ENCODE measurements around the gene EPHA6.
"Not testable (repeated sequence)": the region's sequence is repeated elsewhere in the genome, so short reads cannot be mapped to it uniquely, and the experiment has no call there.

EPHA6 gene

DNA sequence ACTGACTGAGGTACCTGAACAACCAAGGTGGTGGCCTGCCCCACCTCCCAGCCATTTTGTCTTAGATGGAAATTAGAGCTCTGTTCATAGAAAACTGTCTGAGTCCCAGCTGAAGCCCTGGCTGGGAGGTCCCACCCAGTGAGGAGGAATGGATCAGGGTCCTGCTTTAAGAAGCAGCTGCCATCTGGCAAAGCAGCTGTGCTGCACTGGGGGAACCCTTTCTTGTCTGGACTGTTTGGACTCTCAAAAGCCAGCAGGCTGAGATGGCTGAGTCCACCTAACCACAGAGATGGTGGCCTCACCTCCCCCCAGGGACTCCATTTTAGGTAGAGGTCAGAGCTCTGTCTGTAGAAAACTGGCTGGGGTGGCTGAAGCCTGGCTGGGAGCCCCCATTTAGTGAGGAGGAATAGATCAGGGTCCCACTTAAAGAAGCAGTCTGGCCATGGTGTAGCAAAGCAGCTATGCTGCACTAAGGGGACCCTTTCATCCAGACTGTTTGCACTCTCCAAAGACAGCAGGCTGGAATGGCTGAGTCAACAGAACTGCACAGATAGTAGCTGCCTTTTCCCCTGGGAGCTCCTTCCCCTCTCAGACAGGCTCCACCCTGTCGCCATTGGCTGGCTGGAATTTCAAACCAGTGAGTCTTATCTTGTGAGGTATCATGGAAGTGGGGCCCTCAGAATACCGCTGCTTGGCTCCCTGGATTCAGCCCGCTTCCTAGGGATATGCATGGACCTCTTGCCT is 116.9 kb downstream of the EPHA6 start:
- DNase-seq = no peak

GRCh38 chr3:96942131-96942530 is 127.7 kb downstream of the EPHA6 start:
- not testable (repeated sequence) for DNase-seq

GRCh38 chr3:96958856-96959255 is 144.5 kb downstream of the EPHA6 start:
- no peak for DNase-seq

GRCh38 chr3:96959474-96959873 is 145.1 kb downstream of the EPHA6 start:
- no peak for DNase-seq

DNA sequence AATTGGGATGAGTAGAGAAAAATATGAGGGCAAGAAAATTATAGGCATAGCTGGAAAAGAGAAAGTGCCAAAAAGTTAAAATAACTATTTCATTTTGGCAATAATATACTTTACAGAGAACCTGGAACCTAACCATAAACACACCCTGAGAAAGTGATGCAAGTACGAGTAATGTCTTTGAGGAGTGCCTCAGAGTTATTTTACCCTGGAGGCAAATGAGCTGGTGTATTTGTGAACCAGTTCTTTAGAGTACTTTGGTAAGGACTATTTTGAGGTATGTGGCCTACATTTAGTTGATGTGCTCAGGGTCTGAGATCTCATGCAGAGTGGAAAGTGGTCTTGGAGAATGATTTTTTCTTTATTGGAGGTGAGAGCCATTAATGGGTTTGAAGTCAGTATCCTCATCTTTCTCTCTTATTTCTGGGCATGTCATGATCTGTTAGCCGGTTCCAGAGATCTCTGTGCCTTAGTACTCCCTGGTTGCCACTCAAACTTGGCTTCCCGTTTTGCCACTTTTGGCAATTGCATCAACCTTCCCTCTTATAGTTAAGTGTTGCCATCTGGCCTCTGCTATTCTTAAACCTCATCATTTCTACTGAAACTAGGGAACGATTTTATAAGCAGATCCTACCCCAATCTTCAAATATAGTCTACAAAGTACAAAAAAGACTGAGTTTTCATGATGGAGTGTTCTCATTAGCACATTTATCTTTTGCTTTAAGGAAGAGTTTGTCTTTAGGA is 145.7 kb downstream of the EPHA6 start:
- no peak for DNase-seq

- no peak for DNase-seq
These were observed 146.4 kb downstream of the EPHA6 start for GRCh38 chr3:96960661-96961330.

GRCh38 chr3:96961576-96961975 is 147.2 kb downstream of the EPHA6 start:
- no peak for DNase-seq

GRCh38 chr3:96966181-96966929 is 152.0 kb downstream of the EPHA6 start:
- DNase-seq = no peak

- no peak for DNase-seq
These were observed 155.8 kb downstream of the EPHA6 start for GRCh38 chr3:96970211-96970610.

GRCh38 chr3:96977671-96978070 is 163.3 kb downstream of the EPHA6 start:
- DNase-seq = no peak

DNA sequence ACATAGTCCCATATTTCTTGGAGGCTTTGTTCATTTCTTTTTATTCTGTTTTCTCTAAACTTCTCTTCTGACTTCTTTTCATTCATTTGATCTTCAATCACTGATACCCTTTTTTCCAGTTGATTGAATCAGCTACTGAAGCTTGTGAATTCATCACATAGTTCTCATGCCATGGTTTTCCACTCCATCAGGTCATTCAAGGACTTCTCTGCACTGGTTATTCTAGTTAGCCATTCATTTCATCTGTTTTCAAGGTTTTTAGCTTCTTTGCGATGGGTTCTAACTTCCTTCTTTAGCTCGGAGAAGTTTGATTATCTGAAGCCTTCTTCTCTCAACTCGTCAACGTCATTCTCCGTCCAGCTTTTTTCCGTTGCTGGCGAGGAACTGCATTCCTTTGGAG is 169.3 kb downstream of the EPHA6 start:
- DNase-seq = not testable (repeated sequence)

GRCh38 chr3:96986241-96986640 is 171.8 kb downstream of the EPHA6 start:
- DNase-seq = no peak

- DNase-seq = no peak
These were observed 176.8 kb downstream of the EPHA6 start for GRCh38 chr3:96991231-96991630.

GRCh38 chr3:96991800-96992365 is 177.5 kb downstream of the EPHA6 start:
- no peak for DNase-seq

DNA sequence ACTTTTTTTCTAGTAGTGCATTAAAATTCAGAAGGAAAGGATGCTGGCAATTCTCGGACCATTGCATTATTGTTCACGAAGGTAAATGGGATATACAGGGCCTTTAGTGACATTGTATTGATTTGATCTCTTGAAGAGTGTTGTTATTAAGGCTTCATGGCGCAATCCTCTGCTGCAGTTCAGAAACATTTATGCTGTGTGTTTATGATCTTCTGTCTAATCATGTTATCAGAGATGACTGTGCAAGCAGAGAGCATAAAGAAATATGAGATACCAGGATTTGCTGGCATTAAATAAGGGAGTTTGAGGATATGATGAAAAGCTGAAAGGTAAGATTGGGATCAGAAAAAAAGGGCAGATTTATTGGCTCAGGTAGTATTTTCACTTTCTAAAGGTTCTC is 180.6 kb downstream of the EPHA6 start:
- no peak for DNase-seq

- DNase-seq = no peak
These were observed 181.6 kb downstream of the EPHA6 start for GRCh38 chr3:96996009-96996408.

DNA sequence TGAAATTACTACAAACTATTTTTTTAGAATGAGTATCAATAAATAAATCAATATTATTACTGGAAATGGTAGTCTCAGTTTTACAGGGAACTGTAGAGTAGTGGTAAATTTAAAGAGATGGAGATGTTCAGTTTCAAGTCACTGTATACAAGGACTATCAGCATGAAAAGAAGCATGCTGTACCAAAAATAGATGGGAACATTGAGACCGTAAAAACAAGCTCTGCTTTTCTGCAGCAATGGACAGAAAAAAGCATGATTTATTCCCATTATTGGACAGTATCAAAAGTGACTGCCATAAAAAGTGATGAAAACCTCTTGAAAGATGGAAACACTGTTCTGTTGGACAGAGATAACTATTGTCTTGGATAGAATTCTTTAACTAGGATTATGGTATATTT is 187.2 kb downstream of the EPHA6 start:
- DNase-seq = no peak

DNA sequence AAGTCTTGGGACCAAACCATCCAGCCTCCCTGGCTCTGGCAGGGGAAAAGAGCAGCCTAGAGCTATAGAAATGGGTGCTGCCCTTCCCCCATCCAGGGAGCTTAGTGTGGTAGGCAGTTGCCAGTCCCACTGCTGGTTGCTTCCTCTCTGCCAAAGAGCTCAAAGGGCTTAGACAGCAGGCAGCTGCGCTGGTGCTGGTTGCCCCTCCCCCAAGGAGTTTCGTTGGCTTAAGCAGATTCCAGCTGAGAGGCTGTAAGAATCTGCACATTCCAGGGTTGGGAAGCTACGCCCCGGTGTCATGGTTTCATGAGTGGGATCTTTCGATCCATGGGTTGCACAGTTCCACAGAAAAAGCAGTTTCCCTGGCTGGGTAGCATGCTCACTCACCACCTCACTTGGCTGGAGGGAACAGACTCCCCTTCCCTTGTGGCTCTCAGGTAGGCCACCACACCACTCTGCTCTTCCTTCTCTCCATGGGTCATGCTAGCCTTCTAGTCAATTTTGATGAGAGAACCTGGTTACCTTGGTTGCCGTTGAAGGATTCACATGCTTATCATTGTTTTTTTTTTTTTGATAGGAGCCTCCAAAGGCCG is 195.1 kb downstream of the EPHA6 start:
- no peak for DNase-seq

- no peak for DNase-seq
These were observed 196.7 kb downstream of the EPHA6 start for GRCh38 chr3:97010881-97011657.

DNA sequence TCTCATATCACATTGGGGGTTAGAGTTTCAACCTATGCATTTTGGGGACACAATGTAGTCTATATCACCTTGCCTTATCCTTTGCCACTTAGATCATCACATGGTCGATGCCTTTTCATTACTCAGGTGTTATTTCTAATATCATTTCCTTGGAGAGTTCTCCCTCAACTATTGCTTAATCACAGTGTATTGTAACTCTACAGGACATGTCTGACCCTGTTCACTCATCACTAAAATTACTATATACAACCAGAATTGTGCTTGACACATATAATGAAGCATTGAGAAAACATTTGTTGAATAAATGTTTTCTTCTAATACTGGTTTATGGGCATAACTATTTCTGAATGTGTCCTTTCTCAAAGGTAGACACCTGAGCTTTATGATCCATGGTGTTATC is 207.4 kb downstream of the EPHA6 start:
- DNase-seq = no peak

DNA sequence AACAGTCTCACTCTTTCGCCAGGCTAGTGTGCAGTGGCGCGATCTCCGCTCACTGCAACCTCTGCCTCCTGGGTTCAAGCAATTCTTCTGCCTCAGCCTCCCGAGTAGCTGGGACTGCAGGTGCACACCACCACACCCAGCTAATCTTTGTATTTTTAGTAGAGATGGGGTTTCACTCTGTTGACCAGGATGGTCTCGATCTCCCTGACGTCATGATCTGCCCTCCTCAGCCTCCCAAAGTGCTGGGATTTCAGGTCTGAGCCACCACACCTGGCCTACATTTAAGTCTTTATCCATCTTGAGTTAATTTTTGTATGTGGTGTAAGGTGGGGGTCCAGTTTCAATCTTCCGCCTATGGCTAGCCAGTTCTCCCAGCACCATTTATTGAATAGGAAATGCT is 211.2 kb downstream of the EPHA6 start:
- not testable (repeated sequence) for DNase-seq

- DNase-seq = no peak
These were observed 215.6 kb downstream of the EPHA6 start for GRCh38 chr3:97029972-97030371.
